WTC11 (cell line): Measurements from ENCODE around the gene CMKLR1.

ENCODE experiments used
- TCF7 ChIP-seq: sonication (generic); formaldehyde crosslinking; IDR thresholded peaks from 2 replicates; pipeline ENCODE4 v1.8.0; 2022; ENCODE audit warnings: mild to moderate bottlenecking, low read depth, missing genetic modification reagents, moderate library complexity
- TF ChIP-seq, protein P1 (sequence below): sonication (generic); formaldehyde crosslinking; IDR thresholded peaks from 2 replicates; pipeline ENCODE4 v1.8.0; 2022; ENCODE audit warnings: mild to moderate bottlenecking, missing genetic modification reagents

GRCh38 chr12:108340037-108340436 is 926 bp upstream of the CMKLR1 start:
- TF ChIP-seq, protein P1, sequence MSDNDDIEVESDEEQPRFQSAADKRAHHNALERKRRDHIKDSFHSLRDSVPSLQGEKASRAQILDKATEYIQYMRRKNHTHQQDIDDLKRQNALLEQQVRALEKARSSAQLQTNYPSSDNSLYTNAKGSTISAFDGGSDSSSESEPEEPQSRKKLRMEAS (CRISPR knock-in tag): no peak
- no peak for TF ChIP-seq TCF7 (CRISPR knock-in tag)
